GM21619 (cell line): ENCODE data around the gene TMEM255B.

ENCODE experiments used
- ATAC-seq: cut with Tn5 transposase; IDR thresholded peaks from one replicate; pipeline ENCODE4 v1.9.1; 2021; ENCODE audit not compliant: unreplicated experiment

Gene TMEM255B

GRCh38 chr13:113766035-113766800, 7.2 kb downstream of the TMEM255B start:
- ATAC-seq = no peak

DNA sequence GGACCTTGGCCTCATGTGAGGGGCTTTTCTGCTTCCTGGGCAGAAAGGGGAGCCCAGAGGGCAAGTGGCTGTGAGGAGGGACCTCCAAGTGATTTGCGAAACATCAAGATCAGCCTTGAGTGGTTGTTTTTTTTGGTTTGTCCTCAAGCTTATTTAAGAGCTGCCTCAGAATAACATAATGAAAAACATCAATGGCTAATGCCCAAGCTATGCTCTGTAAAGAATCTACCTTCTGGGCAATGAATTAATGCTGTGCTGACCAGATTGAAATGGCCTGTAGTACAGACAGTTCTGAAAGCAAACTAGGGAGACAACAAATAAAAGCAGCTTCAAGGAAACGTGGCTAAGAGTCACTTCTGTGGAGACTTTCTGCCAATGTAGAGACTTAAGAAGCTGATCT, 8.3 kb downstream of the TMEM255B start:
- no peak for ATAC-seq

DNA sequence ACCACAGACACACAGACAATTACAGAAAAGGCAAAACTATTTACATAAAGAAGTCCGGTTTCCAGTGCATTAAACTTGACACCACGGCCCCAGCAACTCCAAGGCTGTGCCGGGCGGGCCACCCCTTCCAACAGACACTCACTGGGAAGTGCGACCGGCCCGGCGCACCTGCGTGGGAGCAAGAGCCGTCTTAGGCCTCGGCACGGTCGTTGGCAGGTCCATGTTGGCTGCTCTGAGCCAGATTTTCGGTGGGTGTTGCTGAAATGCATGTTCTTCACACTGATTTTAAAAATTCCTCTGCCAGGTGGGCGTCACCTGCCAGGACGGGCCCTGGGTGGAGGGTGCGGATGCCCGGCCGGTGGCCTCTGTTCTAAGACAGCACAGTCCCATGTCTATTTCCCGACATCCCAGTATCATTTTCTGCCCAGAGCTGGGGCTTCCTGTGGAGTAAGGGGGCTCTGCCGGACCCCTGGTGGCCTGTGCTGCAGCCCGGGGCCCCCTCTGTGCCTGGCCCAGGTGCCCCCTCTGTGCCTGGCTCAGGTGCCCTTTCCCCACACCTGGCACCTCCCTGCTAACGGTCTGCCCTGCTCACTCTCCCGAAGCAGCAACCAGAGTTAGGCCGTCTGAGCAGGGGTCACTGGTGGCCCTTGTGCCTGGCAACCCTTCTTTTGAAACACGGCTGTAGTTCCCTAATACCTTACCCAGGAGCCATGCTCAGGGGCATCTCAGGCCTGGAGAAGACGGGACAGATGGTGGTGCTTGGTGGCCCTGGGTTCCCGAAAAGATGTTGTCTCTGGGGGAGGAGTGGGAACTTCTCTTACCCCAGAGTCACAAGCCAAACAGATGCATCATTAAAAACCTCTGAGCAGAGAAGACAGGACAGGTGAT, 9.2 kb downstream of the TMEM255B start:
- ATAC-seq = no peak

DNA sequence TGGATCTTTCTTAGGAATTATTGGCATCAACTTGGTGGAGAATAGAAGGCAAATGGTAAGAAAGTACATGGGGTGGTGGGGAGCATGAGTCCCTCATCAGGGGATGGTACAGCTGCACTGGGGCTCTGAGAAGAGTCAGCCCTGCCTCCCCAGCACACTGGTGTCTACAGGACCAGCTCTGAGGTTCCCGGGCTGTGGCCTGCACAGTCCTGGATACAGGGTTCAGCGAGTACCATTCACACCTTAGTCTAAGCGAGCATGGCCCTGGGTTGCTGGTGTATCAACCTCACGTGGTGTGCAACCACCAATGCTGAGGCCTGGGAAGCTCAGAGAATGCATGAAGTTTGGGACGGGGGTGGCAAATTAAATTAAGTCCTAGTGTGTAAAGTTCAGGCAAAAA, 10.1 kb downstream of the TMEM255B start:
- no peak for ATAC-seq

DNA sequence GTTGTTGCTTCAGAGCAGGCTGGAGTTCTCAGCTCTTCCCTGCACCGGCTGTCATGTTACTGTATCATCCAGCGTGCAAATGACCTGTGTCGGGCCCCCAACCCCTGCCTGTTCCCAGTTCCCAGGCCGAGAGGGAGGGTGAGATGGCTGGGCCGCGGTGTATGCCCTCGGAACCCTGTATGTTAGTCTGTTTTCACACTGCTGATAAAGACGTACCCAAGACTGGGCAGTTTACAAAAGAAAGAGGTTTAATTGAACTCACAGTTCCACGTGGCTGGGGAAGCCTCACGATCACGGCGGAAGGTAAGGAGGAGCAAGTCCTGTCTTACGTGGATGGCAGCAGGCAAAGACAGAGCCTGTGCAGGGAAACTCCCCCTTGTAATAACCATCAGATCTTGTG, 10.9 kb downstream of the TMEM255B start:
- no peak for ATAC-seq

DNA sequence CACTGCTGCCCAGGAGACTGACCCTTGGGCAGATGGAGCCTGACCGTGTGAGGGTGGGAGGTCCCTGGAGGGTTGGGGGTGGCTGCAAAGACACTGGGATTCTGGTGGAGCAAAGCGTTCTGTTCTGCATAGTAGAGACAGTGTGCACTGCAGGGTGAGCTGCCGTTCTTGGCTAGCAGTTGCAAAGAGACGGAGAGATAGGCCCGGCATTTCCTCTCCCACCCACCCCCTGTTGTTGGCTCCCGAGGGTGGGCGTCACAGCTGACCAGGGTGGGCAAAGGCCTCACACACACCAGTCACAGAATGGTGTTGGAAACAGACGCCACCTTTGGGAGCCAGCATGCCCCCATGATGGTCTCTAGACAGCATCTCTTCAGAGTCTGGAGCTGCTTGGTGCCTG, 11.4 kb downstream of the TMEM255B start:
- no peak for ATAC-seq

DNA sequence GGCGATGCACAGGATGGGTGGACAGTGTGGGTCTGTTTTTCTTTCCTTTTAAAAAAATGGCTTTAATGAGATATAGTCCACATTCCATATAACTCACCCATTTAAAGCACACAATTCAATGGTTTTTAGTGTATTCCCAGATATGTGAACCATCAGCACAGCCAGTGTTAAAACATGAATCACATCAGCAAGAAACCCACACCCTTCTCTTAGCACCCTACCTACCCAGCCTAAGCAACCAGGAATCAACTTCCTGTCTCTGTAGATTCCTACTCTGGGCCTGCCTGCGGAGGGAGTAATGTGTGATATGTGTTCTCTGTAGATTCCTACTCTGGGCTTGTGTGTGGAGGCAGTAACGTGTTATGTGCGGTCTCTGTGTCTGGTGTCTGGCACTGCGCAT, 11.9 kb downstream of the TMEM255B start:
- ATAC-seq = no peak

- ATAC-seq = no peak
Measured at GRCh38 chr13:113771709-113772331, 12.8 kb downstream of the TMEM255B start.

DNA sequence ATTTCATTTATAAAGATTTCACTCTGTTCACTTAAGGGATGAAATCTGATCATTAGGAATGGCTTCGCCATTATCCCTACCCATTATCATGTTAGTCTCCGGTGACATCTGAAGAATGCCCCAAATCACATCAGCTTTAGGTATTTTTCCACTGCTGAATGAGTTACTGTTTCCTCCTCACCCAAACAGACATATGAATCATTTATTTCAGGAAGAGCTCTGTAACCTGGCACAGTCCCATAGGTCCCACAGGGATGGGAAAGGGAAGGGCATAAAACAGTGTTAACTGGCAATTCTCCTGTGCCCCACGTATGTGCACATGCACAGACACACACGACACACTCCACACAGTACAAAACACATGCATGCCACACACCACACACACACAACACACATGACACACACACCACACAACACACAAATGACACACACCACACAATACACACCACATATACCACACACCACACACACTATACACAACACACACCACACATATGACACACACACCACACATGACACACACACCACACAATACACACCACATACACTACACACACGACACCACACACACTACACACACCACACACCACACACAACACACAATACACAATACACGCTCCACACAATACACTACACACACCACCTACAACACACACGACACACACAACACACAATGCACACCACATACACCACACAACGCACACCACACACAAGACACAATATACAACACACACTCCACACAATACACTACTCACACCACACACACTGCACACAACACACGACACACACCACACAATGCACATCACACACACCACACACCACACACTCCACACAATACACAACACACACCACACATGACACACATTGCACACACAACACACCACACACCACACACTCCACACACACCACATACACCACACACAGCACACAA, 15.4 kb downstream of the TMEM255B start:
- ATAC-seq = no peak

DNA sequence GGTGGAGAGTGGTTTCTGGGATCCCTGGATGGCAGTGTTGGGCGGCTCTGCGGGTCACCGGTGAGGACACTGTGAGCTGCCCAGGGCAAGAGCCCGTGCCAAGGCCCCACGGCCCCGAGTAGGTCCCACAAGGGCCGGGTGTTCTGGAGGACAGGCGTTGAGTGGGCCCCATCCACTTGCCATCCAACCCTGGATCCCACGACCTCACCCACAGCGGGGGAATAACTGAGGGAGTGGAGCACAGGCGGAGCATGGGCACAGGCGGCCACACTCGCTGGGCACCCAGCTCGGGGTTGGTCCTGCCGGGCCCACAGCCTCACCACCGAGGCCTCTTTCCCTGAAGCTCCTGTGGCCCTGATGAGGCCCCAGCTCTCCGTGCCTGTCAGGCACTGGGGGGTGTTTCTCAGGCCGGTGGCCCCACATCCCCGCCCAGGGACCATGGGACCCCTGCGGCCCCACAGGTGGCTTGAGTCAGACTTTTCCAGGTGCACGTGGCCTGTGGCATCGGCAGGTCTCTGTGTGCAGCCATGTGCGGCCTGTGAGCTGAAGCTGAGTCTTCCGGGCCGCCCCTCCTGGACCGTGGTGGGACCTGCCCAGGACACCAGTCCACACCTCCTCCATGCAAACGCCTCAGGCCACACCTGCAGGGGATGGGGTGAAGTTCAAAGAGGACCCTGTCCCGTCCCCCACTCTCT, 16.6 kb downstream of the TMEM255B start:
- no peak for ATAC-seq

DNA sequence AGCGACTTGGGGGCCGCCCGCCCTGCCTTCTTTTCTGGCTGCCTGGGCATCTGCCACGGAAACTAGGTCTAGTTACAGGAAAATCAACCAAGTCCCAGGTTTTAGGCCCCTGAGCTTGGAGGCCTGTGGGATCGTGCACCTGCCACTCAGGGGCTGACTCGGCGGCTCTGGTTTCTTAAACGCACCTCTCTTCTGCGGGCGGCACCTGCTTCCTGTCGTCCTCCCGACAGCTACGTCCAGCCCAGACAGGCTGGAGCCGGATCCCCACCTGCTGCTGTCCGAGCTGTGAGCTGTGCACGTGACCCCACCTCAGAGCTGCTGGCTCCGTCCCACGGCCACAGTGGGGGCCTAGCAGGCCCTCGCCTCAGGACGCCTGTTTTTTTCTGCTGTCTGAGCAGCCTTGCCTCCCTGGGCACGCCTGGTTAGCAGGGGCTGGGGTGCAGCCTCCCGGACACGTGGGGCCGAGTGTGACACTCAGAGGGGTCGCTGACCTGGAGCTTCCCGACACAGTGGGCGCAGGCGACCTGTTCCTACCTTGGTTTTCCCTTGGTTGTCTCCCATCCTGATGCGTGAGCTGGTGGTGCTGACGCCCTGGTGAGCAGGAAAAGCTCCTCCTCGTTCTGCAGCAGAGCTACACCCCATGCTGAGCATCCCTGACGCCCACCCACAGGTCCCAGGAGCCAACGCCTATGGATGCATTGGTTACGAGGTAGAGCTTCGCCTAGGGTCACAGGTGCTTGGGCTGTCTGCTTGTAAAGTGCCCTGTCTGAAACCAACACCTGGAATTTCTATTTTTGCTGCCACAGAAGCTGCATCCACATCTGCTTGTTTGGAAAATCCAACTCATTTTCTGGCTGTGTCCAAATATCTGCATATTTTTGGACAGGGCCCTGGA, 17.5 kb downstream of the TMEM255B start:
- no peak for ATAC-seq

GRCh38 chr13:113777311-113778260, 18.6 kb downstream of the TMEM255B start:
- ATAC-seq = no peak

GRCh38 chr13:113781571-113781970, 22.5 kb downstream of the TMEM255B start:
- no peak for ATAC-seq

- no peak for ATAC-seq
Measured at GRCh38 chr13:113782472-113782871, 23.4 kb downstream of the TMEM255B start.

DNA sequence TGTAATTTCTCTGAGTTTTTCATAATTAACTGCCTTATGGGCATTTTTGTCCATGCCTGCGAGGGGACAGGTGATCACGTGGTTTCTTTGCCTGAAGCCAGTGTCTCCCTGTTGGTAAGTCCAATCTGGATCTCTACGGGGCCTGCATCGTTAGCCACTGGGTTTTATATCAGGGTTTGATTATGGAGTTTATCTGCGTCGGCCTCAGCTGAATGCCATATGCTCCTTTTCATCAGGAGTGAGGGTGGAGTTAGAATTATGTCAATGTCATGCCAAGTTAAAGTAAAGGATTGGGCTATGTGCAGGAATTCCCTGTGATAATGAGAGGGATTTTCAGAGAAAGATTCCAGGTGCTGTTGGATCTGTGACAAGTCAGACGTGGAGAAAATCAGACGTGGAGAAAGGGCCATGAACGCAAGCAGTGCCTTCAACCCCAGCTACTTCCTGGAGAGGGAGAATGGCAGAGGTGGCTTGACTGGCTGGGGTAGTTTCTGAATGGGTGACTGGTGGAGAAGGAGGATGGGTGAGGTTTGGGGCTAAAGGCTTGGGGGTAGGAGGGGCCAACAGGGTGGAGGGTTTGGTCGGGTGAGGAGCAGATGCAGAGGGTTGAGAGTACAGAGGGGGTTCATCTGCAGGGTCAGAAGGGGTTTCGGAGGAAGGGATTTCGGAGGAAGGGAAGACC, 24.3 kb downstream of the TMEM255B start:
- ATAC-seq = no peak

GRCh38 chr13:113783966-113784644, 25.1 kb downstream of the TMEM255B start:
- no peak for ATAC-seq

DNA sequence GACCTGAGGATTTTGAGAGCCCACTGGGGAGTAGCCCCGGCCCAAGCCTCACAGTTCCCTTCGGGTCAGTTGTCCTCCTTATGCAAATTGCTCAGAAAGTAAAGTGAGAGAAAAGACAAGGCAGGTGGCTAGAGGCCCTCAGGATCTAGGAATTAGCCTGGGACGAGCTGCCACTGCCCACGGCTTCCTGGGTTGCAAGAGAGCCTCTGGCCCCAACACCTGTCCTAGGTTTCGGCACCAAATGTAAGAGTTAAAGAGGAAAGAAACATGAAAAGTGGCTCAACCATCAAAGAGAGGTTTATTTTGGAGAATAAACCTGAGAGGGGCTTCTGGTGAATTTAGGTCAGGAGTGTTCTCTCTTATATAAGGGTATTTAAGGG, 25.6 kb downstream of the TMEM255B start:
- no peak for ATAC-seq
